HepG2 (cell line): ENCODE data around the gene FUZ. TPM values are rescaled to one million over a fixed set of nuclear protein-coding genes. Genes with fewer than 3 reads are reported as not detected.

Source experiments
- GLI4 ChIP-seq: sonication (generic); formaldehyde crosslinking; IDR thresholded peaks from 2 replicates; pipeline ENCODE4 v1.5.1; 2020; ENCODE audit warnings: missing genetic modification reagents, mild to moderate bottlenecking, moderate library complexity, borderline replicate concordance
- KMT2A ChIP-seq: sonication (generic); formaldehyde crosslinking; IDR thresholded peaks from 2 replicates; pipeline ENCODE4 v1.4.0; 2020; ENCODE audit warnings: missing genetic modification reagents
- NFKB2 ChIP-seq: sonication (generic); formaldehyde crosslinking; IDR thresholded peaks from 2 replicates; pipeline ENCODE4 v1.4.0; 2020; ENCODE audit warnings: missing genetic modification reagents, borderline replicate concordance
- PHF20 ChIP-seq: sonication (generic); formaldehyde crosslinking; IDR thresholded peaks from 2 replicates; pipeline ENCODE4 v1.5.0; 2020; ENCODE audit warnings: mild to moderate bottlenecking, missing genetic modification reagents
- RARA ChIP-seq: IDR thresholded peaks from 2 replicates; pipeline ENCODE4 v1.6.1; 2016; ENCODE audit warnings: missing genetic modification reagents, missing compliant biosample characterization
- RFX1 ChIP-seq: fragments of 450-650 bp; IDR thresholded peaks from 2 replicates; pipeline ENCODE4 v1.6.1; 2017
- RFXAP ChIP-seq: sonication (generic); formaldehyde crosslinking; IDR thresholded peaks from 2 replicates; pipeline ENCODE4 v1.4.0; 2020; ENCODE audit warnings: missing genetic modification reagents, borderline replicate concordance
- SMAD1 ChIP-seq: sonication (generic); formaldehyde crosslinking; IDR thresholded peaks from 2 replicates; pipeline ENCODE4 v1.4.0; 2020; ENCODE audit warnings: missing genetic modification reagents, low read depth, mild to moderate bottlenecking, borderline replicate concordance
- SNRNP70 ChIP-seq: fragments of 200-400 bp; formaldehyde crosslinking; IDR thresholded peaks from 2 replicates; pipeline ENCODE4 v1.6.1; 2017; ENCODE audit warnings: mild to moderate bottlenecking, low read depth, low read length, moderate library complexity
- SOX13 ChIP-seq, 3 experiments: fragments of 450-650 bp in 1 of 3; sonication (generic) in 1 of 3; formaldehyde crosslinking in 1 of 3; IDR thresholded peaks in 2 of 3; conservative IDR thresholded peaks in 1 of 3; 2 replicates each; pipeline versions ENCODE4 v1.5.0 to v1.6.1; 2016 to 2020; ENCODE audit warnings: antibody characterized with exemption in 1 of 3, mild to moderate bottlenecking in 1 of 3, missing compliant biosample characterization in 1 of 3, missing genetic modification reagents in 1 of 3, moderate library complexity in 1 of 3
- SP1 ChIP-seq, 2 experiments: fragments of 450-650 bp in 1 of 2; sonication (generic) in 1 of 2; formaldehyde crosslinking in 1 of 2; IDR thresholded peaks; 2 replicates each; pipeline versions ENCODE4 v1.4.0 to v1.6.1; 2016 to 2020; ENCODE audit warnings: missing genetic modification reagents in 1 of 2
- ZBTB7B ChIP-seq: sonication (generic); formaldehyde crosslinking; IDR thresholded peaks from 2 replicates; pipeline ENCODE4 v1.4.0; 2020; ENCODE audit warnings: missing genetic modification reagents
- ZNF703 ChIP-seq: sonication (generic); formaldehyde crosslinking; IDR thresholded peaks from 2 replicates; pipeline ENCODE4 v1.5.1; 2020; ENCODE audit warnings: missing genetic modification reagents, mild to moderate bottlenecking, moderate library complexity, borderline replicate concordance
- ZNF878 ChIP-seq: sonication (generic); formaldehyde crosslinking; IDR thresholded peaks from 2 replicates; pipeline ENCODE4 v1.8.1; 2023; ENCODE audit warnings: mild to moderate bottlenecking, missing genetic modification reagents, moderate library complexity
- ZSCAN31 ChIP-seq: sonication (generic); formaldehyde crosslinking; IDR thresholded peaks from 2 replicates; pipeline ENCODE4 v1.5.0; 2020; ENCODE audit warnings: low read depth, mild to moderate bottlenecking, missing genetic modification reagents
- polyA plus RNA-seq, 8 experiments: library from polyadenylated mRNA; depleted of rRNA in 3 of 8; stranded (reverse) in 7 of 8; unstranded in 1 of 8; fragments of >200 nt; fragmentation: Illumina TruSeq in 4 of 8; extraction: Trizol in 4 of 8; gene quantifications; 2 replicates each; pipeline versions ENCODE4 v1.2.1 to v1.2.3, GENCODE V29; 2011 to 2016; ENCODE audit warnings: low read depth in 4 of 8, missing spikeins in 1 of 8, mixed read lengths in 1 of 8; ENCODE audit not compliant: insufficient read depth in 1 of 8
- total RNA-seq, 5 experiments: library from RNA; depleted of rRNA; stranded (reverse); fragments of >200 nt; fragmentation: Illumina TruSeq; extraction: Trizol; gene quantifications; 2 replicates each; pipeline ENCODE4 v1.2.3, GENCODE V29; 2016; ENCODE audit warnings: low read depth in 1 of 5
- TF ChIP-seq, protein P1 (sequence below): sonication (generic); formaldehyde crosslinking; IDR thresholded peaks from 2 replicates; pipeline ENCODE4 v1.4.0; 2020; ENCODE audit warnings: missing genetic modification reagents
- TF ChIP-seq, protein P2 (sequence below): sonication (generic); formaldehyde crosslinking; IDR thresholded peaks from 2 replicates; pipeline ENCODE4 v1.8.0; 2022; ENCODE audit warnings: mild to moderate bottlenecking, missing genetic modification reagents
- TF ChIP-seq, protein P3 (sequence below): sonication (generic); formaldehyde crosslinking; IDR thresholded peaks from 2 replicates; pipeline ENCODE4 v1.4.0; 2020; ENCODE audit warnings: mild to moderate bottlenecking, missing genetic modification reagents
- TF ChIP-seq, protein P4 (sequence below): sonication (generic); formaldehyde crosslinking; IDR thresholded peaks from 2 replicates; pipeline ENCODE4 v1.9.0; 2022; ENCODE audit warnings: low read depth, missing genetic modification reagents
- TF ChIP-seq, protein P5 (sequence below): sonication (generic); formaldehyde crosslinking; IDR thresholded peaks from 2 replicates; pipeline ENCODE4 v1.5.0; 2020; ENCODE audit warnings: missing genetic modification reagents, mild to moderate bottlenecking, borderline replicate concordance

The FUZ gene
- total and polyA plus RNA-seq, 2 of the 13 experiments (the other 11 are each of a cell fraction or from before 2014, with no cell fraction given) = 0.08 TPM; not detected in 1

DNA sequence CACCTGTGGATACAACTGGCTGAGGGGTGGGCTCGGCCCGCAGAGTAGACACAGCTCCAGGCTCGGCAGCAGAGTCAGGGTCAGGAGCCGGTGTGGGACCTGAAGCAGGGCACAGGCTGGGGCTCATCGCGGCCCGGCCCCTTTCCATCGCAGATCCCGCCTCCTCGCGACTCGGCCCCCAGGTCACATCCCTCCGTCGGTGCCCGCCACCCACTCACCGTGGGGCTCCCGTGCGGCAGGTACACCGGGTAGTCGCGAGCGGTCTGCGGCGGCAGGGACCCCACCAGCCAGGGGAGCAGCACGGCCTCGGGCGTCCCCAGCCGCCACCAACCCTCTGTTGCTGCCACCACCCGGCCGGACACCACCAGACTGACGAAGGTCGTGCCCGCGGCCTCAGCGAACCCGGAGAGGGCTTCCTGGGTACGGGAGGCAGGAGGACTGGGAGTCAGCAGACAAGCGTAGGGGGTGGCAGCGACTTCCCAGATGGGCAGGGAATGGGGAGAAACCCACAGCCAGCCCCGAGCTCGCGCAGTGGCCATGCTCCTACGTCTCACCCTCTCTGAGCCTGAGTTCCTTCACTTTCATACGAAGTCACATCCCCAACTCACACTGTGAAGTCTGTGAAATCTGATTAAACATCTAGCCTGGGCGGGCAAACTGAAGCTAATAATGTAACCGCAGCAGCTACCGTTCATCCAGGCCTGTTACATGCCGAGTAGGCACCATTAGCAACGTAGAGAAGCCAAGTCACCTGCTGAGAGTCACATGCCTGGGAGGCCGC, 3.7 kb downstream of the FUZ start (continued):
- TF ChIP-seq, protein P1, sequence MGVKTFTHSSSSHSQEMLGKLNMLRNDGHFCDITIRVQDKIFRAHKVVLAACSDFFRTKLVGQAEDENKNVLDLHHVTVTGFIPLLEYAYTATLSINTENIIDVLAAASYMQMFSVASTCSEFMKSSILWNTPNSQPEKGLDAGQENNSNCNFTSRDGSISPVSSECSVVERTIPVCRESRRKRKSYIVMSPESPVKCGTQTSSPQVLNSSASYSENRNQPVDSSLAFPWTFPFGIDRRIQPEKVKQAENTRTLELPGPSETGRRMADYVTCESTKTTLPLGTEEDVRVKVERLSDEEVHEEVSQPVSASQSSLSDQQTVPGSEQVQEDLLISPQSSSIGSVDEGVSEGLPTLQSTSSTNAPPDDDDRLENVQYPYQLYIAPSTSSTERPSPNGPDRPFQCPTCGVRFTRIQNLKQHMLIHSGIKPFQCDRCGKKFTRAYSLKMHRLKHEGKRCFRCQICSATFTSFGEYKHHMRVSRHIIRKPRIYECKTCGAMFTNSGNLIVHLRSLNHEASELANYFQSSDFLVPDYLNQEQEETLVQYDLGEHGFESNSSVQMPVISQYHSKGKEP = no peak
- 0 out of 2 replicates have a peak, but pooled peaks have one; percentile 66 for TF ChIP-seq GLI4 (CRISPR knock-in tag)
- peak; percentile 50; the same call in 1 of the 2 replicates for TF ChIP-seq ZSCAN31
- TF ChIP-seq, protein P2, sequence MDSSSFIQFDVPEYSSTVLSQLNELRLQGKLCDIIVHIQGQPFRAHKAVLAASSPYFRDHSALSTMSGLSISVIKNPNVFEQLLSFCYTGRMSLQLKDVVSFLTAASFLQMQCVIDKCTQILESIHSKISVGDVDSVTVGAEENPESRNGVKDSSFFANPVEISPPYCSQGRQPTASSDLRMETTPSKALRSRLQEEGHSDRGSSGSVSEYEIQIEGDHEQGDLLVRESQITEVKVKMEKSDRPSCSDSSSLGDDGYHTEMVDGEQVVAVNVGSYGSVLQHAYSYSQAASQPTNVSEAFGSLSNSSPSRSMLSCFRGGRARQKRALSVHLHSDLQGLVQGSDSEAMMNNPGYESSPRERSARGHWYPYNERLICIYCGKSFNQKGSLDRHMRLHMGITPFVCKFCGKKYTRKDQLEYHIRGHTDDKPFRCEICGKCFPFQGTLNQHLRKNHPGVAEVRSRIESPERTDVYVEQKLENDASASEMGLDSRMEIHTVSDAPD (CRISPR knock-in tag) = 0 out of 2 replicates have a peak, but pooled peaks have one; percentile 20
- peak; percentile 64; the same call in 1 of the 2 replicates for TF ChIP-seq KMT2A
- no peak for TF ChIP-seq SP1 (IDR thresholded peaks at IDR 0.05)
- no peak for TF ChIP-seq SP1 (CRISPR knock-in tag; IDR thresholded peaks at IDR 0.05)
- TF ChIP-seq ZNF703 = no peak
- no peak for TF ChIP-seq NFKB2
- TF ChIP-seq ZBTB7B (CRISPR knock-in tag) = 0 out of 2 replicates have a peak, but pooled peaks have one; percentile 36
- no peak for TF ChIP-seq RFXAP (CRISPR knock-in tag)
- TF ChIP-seq, protein P3, sequence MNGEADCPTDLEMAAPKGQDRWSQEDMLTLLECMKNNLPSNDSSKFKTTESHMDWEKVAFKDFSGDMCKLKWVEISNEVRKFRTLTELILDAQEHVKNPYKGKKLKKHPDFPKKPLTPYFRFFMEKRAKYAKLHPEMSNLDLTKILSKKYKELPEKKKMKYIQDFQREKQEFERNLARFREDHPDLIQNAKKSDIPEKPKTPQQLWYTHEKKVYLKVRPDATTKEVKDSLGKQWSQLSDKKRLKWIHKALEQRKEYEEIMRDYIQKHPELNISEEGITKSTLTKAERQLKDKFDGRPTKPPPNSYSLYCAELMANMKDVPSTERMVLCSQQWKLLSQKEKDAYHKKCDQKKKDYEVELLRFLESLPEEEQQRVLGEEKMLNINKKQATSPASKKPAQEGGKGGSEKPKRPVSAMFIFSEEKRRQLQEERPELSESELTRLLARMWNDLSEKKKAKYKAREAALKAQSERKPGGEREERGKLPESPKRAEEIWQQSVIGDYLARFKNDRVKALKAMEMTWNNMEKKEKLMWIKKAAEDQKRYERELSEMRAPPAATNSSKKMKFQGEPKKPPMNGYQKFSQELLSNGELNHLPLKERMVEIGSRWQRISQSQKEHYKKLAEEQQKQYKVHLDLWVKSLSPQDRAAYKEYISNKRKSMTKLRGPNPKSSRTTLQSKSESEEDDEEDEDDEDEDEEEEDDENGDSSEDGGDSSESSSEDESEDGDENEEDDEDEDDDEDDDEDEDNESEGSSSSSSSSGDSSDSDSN (CRISPR knock-in tag) = peak; percentile 90
- TF ChIP-seq, protein P4, sequence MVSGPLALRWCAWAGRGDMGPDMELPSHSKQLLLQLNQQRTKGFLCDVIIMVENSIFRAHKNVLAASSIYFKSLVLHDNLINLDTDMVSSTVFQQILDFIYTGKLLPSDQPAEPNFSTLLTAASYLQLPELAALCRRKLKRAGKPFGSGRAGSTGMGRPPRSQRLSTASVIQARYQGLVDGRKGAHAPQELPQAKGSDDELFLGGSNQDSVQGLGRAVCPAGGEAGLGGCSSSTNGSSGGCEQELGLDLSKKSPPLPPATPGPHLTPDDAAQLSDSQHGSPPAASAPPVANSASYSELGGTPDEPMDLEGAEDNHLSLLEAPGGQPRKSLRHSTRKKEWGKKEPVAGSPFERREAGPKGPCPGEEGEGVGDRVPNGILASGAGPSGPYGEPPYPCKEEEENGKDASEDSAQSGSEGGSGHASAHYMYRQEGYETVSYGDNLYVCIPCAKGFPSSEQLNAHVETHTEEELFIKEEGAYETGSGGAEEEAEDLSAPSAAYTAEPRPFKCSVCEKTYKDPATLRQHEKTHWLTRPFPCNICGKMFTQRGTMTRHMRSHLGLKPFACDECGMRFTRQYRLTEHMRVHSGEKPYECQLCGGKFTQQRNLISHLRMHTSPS = 0 out of 2 replicates have a peak, but pooled peaks have one; percentile 46
- TF ChIP-seq, protein P5, sequence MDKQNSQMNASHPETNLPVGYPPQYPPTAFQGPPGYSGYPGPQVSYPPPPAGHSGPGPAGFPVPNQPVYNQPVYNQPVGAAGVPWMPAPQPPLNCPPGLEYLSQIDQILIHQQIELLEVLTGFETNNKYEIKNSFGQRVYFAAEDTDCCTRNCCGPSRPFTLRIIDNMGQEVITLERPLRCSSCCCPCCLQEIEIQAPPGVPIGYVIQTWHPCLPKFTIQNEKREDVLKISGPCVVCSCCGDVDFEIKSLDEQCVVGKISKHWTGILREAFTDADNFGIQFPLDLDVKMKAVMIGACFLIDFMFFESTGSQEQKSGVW (CRISPR knock-in tag) = no peak
- TF ChIP-seq SOX13 (IDR thresholded peaks at IDR 0.05) = no peak
- no peak for TF ChIP-seq SOX13 (CRISPR knock-in tag; conservative IDR thresholded peaks at IDR 0.05 in 1 of 2, IDR thresholded peaks at IDR 0.05 in 1 of 2)
- TF ChIP-seq RARA (CRISPR knock-in tag) = no peak; the same call in 1 of the 2 replicates
- no peak for TF ChIP-seq ZNF878
- TF ChIP-seq PHF20 (CRISPR knock-in tag) = peak; percentile 21; the same call in 1 of the 2 replicates
- TF ChIP-seq SNRNP70 = no peak
- TF ChIP-seq SMAD1 (CRISPR knock-in tag) = peak; percentile 63; the same call in 1 of the 2 replicates
- TF ChIP-seq RFX1 = no peak
